Ascending aorta (tissue), 2 donors: ENCODE results near the gene TSHZ3. TPM values are rescaled to one million over a fixed set of nuclear protein-coding genes. Genes with fewer than 3 reads are reported as not detected.

Experiments used
- DNase-seq, 2 donors: peaks; one replicate each; pipeline ENCODE4 v3.0.0-alpha.2; 2019; ENCODE audit warnings: low spot score in 2 of 2
- H3K27ac ChIP-seq, 2 donors: fragments of 200-600 bp; sonication (generic); one replicate each; pipeline ENCODE4 v1.5.1; 2016 to 2017; ENCODE audit warnings: mild to moderate bottlenecking in 1 of 2
- H3K27me3 ChIP-seq: fragments of 200-600 bp; sonication (generic); one replicate; pipeline ENCODE4 v1.5.1; 2017
- H3K36me3 ChIP-seq, 2 donors: fragments of 200-600 bp; sonication (generic); one replicate each; pipeline ENCODE4 v1.5.1; 2016
- H3K4me1 ChIP-seq, 2 donors: fragments of 200-600 bp; sonication (generic); one replicate each; pipeline ENCODE4 v1.5.1; 2016 to 2017; ENCODE audit warnings: mild to moderate bottlenecking in 1 of 2
- H3K4me3 ChIP-seq, 2 donors: fragments of 200-600 bp; sonication (generic); one replicate each; pipeline ENCODE4 v1.5.1; 2016 to 2017; ENCODE audit warnings: mild to moderate bottlenecking in 1 of 2
- H3K9me3 ChIP-seq, 2 donors: fragments of 200-600 bp; sonication (generic); one replicate each; pipeline ENCODE4 v1.5.1; 2016
- CTCF ChIP-seq, 3 experiments: fragments of 200-600 bp in 2 of 3; fragments of 450-650 bp in 1 of 3; sonication (generic) in 2 of 3; IDR thresholded peaks; one replicate each; pipeline ENCODE4 v1.5.1; 2016 to 2019; ENCODE audit warnings: antibody characterized with exemption in 3 of 3, mild to moderate bottlenecking in 1 of 3, moderate library complexity in 1 of 3
- intact Hi-C: fragments of 100-400 bp; cut with DNase I; formaldehyde crosslinking; loops from one replicate; pipeline ENCODE4 v1.15.1; 2023
- total RNA-seq: library from RNA; depleted of rRNA; stranded (reverse); fragments of >200 nt; gene quantifications from one replicate; pipeline ENCODE4 v1.1.0, GENCODE V29; 2016

The TSHZ3 gene
- total RNA-seq, 1 donor from 2014 or later = 9.9 TPM

GRCh38 chr19:31233295-31233800 lies 115.9 kb downstream of the TSHZ3 start:
- no peak overlapping the region for H3K27ac ChIP-seq

GRCh38 chr19:31232871-31233270 lies 116.4 kb downstream of the TSHZ3 start:
- Histone ChIP-seq H3K27me3 (no peaks in the 10 kb centered on the region), H3K4me3 (no peak overlapping the region), H3K9me3 (no peaks in the 10 kb centered on the region), H3K4me1 (no peaks in the 10 kb centered on the region), H3K27ac (no peak overlapping the region), H3K36me3 (no peaks in the 10 kb centered on the region)
- no peak for DNase-seq
- no peak for TF ChIP-seq CTCF (IDR thresholded peaks at IDR 0.05)
- intact Hi-C loops = no loop called here

More at GRCh38 chr19:31233295-31233800, 115.9 kb downstream of the TSHZ3 start:
- H3K4me1 ChIP-seq = no peaks in the 10 kb centered on the region
- H3K27me3 ChIP-seq = no peaks in the 10 kb centered on the region
- intact Hi-C loops = no loop called here
- H3K9me3 ChIP-seq = no peaks in the 10 kb centered on the region
- no peak overlapping the region for H3K4me3 ChIP-seq
- DNase-seq = no peak
- TF ChIP-seq CTCF (IDR thresholded peaks at IDR 0.05) = no peak
- no peaks in the 10 kb centered on the region for H3K36me3 ChIP-seq

- Histone ChIP-seq H3K36me3 (no peaks in the 10 kb centered on the region), H3K27me3 (no peaks in the 10 kb centered on the region), H3K27ac (no peak overlapping the region), H3K4me1 (no peaks in the 10 kb centered on the region), H3K4me3 (no peak overlapping the region), H3K9me3 (no peaks in the 10 kb centered on the region)
- TF ChIP-seq CTCF (IDR thresholded peaks at IDR 0.05) = no peak
- no peak for DNase-seq
- intact Hi-C loops = no loop called here
Observed at GRCh38 chr19:31232180-31232579, 117.1 kb downstream of the TSHZ3 start.

GRCh38 chr19:31231237-31231636 lies 118.0 kb downstream of the TSHZ3 start:
- H3K4me3 ChIP-seq = no peak overlapping the region
- TF ChIP-seq CTCF (IDR thresholded peaks at IDR 0.05) = no peak
- no peaks in the 10 kb centered on the region for H3K27me3 ChIP-seq
- H3K4me1 ChIP-seq = no peaks in the 10 kb centered on the region
- no peaks in the 10 kb centered on the region for H3K9me3 ChIP-seq
- DNase-seq = no peak
- H3K36me3 ChIP-seq = no peaks in the 10 kb centered on the region
- intact Hi-C loops = no loop called here
- no peak overlapping the region for H3K27ac ChIP-seq

- H3K27ac ChIP-seq = no peak overlapping the region
- H3K4me3 ChIP-seq = no peak overlapping the region
- H3K4me1 ChIP-seq = no peaks in the 10 kb centered on the region
- no peaks in the 10 kb centered on the region for H3K27me3 ChIP-seq
- H3K36me3 ChIP-seq = no peaks in the 10 kb centered on the region
- no peak for DNase-seq
- TF ChIP-seq CTCF (IDR thresholded peaks at IDR 0.05) = no peak
- H3K9me3 ChIP-seq = no peaks in the 10 kb centered on the region
- intact Hi-C loops = no loop called here
Observed at GRCh38 chr19:31226151-31226935, 122.9 kb downstream of the TSHZ3 start.
